ENCODE data around the gene PSMD11.

DNA sequence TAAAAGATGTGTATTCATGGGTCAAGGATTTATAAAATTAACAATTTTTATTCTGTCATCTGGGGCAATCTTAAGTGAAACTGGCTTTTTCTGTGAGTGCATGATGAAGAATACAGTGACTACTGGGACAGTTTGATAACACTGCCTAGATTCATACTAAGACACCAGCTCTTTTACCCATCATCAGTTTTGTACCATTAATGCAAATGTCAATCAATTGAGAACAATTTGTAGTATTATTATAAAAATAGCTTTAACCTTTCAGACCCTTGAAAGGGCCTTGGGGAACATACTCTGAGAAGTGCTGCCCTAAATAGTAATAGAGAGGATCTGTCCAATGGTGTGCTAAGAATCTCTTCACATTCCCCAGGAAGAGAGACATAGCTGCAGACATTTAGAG lies 45.4 kb upstream of the PSMD11 start:
- TF ChIP-seq, protein P1, sequence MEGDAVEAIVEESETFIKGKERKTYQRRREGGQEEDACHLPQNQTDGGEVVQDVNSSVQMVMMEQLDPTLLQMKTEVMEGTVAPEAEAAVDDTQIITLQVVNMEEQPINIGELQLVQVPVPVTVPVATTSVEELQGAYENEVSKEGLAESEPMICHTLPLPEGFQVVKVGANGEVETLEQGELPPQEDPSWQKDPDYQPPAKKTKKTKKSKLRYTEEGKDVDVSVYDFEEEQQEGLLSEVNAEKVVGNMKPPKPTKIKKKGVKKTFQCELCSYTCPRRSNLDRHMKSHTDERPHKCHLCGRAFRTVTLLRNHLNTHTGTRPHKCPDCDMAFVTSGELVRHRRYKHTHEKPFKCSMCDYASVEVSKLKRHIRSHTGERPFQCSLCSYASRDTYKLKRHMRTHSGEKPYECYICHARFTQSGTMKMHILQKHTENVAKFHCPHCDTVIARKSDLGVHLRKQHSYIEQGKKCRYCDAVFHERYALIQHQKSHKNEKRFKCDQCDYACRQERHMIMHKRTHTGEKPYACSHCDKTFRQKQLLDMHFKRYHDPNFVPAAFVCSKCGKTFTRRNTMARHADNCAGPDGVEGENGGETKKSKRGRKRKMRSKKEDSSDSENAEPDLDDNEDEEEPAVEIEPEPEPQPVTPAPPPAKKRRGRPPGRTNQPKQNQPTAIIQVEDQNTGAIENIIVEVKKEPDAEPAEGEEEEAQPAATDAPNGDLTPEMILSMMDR (IDR thresholded peaks at IDR 0.05): no peak
- TF ChIP-seq POLR2A (IDR thresholded peaks at IDR 0.05): no peak
